Lower leg skin (tissue), 3 donors: ENCODE data around the gene HOXB1.

Source experiments
- CTCF ChIP-seq, 3 donors: fragments of 450-650 bp; IDR thresholded peaks; one replicate each; pipeline ENCODE4 v1.5.1; 2016; ENCODE audit warnings: antibody characterized with exemption in 3 of 3, mild to moderate bottlenecking in 3 of 3, moderate library complexity in 2 of 3
- POLR2A ChIP-seq, 2 donors: fragments of 450-650 bp; IDR thresholded peaks; one replicate each; pipeline ENCODE4 v1.6.1; 2016 to 2017; ENCODE audit warnings: antibody characterized with exemption in 2 of 2, mild to moderate bottlenecking in 1 of 2, moderate library complexity in 1 of 2

- TF ChIP-seq POLR2A (IDR thresholded peaks at IDR 0.05) (no peak), CTCF (IDR thresholded peaks at IDR 0.05) (no peak)
Measured at GRCh38 chr17:48549281-48549630, 18.4 kb upstream of the HOXB1 start.
